GM19193 (cell line): ENCODE measurements around the gene NFE2L1.

ENCODE experiments used
- POLR2A ChIP-seq: IDR thresholded peaks from 4 replicates; pipeline ENCODE4 v1.6.1; 2011; ENCODE audit not compliant: insufficient read depth, insufficient read length; ENCODE audit errors: extremely low read depth

Gene NFE2L1

DNA sequence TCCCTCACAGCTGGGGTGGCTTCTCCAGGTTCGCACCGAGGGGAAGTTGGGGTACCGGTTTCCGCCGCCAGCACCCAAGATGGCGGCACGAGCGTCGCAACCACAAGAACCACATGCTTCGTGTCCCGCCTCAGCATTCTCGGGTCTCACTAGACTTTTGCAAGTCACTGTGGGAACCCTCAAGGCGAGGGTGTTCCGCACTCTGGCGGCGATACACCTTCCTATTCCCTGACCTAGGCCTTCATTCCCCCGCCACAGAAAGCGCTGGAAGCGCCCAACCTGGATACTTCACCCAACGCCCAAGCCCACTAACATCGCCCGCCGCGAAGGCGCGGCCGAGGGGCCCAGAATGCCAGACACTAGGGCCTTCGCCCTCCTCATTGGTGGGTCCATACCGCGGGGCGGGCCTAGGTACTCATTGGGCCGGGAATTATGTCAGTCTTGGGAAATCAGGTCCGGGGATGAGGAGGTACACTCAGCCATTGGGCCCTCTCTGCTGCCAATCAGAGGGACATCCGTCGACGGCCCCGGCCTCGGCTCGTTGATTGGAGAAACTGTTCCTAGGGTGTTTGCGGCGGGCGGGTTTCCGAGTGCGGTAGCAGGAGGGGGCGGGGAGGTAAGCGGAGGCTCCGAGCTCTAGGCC is at the start of gene NFE2L1:
Gene NFE2L1, plus strand, starts transcription at position 619 of the 643 bp plus-strand sequence. CDS start 2,760 bp downstream, outside the sequence.
- peak; percentile 90 for TF ChIP-seq POLR2A

GRCh38 chr17:47999582-47999981 is 48.6 kb upstream of the NFE2L1 start:
- no peak for TF ChIP-seq POLR2A

GRCh38 chr17:48001197-48001596 is 47.0 kb upstream of the NFE2L1 start:
- TF ChIP-seq POLR2A, result no peak

GRCh38 chr17:48002266-48002915 is 45.8 kb upstream of the NFE2L1 start:
- TF ChIP-seq POLR2A, result no peak

DNA sequence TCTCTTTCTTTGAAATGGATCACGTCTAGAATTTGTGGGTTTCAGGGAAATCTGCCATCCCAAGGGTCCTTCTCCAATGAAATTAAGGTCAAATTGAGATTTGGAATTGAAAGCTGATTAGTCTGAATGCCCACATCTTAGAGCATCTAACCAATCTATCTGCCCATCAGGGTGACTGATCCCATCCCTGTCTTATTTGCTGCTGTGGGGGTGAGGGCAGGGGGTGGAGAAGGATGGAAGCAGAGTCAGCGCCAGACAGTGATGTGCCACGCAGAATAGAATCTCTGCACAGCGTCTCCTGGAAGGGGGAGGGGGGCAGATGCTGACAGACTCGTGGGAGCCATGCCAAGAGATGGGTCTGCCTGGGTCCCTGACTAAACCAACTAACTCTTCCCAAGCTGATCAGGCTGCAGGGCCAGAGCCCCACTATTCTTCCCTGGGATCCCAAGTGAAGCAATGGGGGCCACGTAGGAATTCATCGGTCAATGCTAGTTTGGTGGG is 45.2 kb upstream of the NFE2L1 start:
- no peak for TF ChIP-seq POLR2A

- no peak for TF ChIP-seq POLR2A
Measured at GRCh38 chr17:48003417-48004151, 44.6 kb upstream of the NFE2L1 start.

DNA sequence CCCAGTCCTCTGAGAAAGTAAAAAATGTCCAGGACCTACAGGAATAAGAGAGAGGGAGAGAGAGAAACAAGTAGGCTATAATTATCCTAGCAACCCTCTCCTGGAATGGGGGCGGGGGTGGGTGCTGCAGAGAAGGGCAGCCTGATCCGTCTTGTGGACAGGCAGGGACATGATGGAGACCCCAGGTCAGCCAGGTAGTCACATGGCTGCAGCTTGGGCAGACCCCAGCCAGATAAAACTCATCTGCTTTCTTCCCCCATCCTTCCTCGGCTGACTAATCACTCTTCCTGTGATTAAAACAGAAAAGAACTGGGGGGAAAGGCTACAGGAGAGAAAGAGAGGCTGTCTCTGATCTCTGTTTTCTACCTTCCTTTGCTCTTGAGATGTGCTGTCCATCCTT is 43.2 kb upstream of the NFE2L1 start:
- TF ChIP-seq POLR2A, result no peak

- no peak for TF ChIP-seq POLR2A
Measured at GRCh38 chr17:48006936-48007709, 41.0 kb upstream of the NFE2L1 start.

DNA sequence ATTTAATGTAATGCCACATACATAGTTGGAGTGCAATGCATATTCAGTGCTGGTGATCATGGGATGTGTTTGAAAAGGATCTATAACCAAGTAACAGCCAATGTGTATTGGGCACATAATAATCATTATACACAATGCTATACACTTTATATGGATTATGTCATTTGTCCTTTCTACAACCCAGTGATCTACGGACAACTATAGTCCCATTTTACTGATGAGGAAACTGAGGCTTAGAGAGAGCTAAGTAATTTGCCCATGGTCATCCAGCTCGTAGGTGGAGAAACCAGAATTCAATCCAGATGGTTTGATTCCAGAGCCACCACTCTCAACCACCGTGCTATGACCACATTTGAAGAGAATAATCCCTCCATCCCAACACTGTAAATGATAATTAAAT is 38.0 kb upstream of the NFE2L1 start:
- TF ChIP-seq POLR2A, result no peak

- no peak for TF ChIP-seq POLR2A
Measured at GRCh38 chr17:48011405-48012150, 36.6 kb upstream of the NFE2L1 start.

DNA sequence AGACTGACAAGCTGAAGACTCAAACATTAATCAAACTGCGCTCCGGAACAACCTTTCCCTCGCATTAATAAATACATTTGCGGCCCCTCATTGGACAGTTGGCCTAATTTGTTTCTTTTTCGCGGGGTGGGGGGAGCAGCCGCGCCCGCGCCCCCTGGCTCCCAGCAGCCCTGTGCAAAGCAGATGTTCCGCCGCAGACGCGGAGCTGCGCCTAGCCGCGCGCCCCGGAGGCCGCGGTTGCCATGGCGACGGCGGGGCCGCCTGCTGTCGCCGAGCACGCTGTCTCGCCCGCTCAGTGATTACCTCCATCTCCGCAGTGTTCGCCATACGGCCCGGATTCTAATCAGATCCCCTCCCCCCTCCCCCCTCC is 36.0 kb upstream of the NFE2L1 start:
- no peak for TF ChIP-seq POLR2A

DNA sequence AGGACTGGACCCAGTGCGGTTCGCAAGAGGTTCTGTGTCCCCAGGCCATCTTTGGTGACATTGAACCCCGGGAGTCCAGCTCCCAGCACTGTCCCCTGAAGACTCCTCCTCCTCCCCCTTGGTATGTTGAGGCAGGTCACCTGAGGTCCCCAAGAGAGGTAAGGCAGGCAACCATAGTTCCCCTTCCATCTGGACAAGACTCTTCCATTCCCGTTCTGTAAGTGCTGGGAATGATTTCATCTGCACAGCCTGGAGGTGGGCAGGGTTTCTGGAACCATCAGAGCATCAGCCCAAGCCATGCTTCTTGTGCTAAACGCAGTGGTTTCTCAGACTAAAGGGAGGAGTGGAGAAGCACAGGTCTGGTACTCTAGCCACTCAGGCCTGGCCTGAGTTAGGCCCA is 35.5 kb upstream of the NFE2L1 start:
- TF ChIP-seq POLR2A, result no peak

GRCh38 chr17:48013876-48014594 is 34.1 kb upstream of the NFE2L1 start:
- no peak for TF ChIP-seq POLR2A

DNA sequence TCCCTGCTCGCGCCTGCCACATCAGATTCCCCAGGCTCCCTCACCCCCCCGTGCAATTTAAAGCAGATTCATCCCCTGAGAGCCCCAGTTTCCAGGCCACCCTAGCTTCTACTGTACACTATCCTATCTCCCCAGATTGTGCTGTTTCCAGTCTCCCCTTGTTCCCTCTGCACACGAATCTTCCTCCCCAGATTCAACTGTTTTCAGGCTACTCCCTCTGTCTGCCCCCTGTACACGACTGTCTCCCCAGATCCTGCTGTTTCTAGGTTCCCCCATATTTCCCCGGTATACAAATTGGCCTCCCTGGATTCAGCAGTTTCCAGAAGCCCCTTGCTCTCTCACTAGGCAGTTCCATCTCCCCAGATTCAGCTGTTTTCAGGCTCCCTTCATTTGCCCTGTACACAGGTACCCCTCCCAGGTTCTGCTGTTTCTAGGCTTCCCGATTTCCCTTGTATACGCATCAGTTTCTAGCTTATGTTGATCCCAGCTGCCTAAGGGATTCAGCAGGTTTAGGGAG is 33.5 kb upstream of the NFE2L1 start:
- TF ChIP-seq POLR2A, result no peak

- TF ChIP-seq POLR2A, result no peak
Measured at GRCh38 chr17:48016112-48016511, 32.0 kb upstream of the NFE2L1 start.
